ENCODE results near the gene EVPL.

- TF ChIP-seq CTCF (IDR thresholded peaks at IDR 0.05) (no peak), REST (IDR thresholded peaks at IDR 0.05; ENCODE audit: insufficient read depth in 1 of 2, low read depth in 2 of 2, low read length in 1 of 2) (no peak), SIN3A (IDR thresholded peaks at IDR 0.05; ENCODE audit: borderline replicate concordance, insufficient read depth, low read depth, low read length) (no peak), POLR2AphosphoS5 (IDR thresholded peaks at IDR 0.05; ENCODE audit: low read depth, low read length) (no peak)
These were observed 46.0 kb downstream of the EVPL start for GRCh38 chr17:75981019-75981615.
